NCI-H146 treated with DMSO at 0.1 percent for 48 hours (cell line): ENCODE data around the gene TTC1.
"Not testable (repeated sequence)": the region's sequence is repeated elsewhere in the genome, so short reads cannot be mapped to it uniquely, and the experiment has no call there.

Experiments used
- DNase-seq: peaks from one replicate; lab custom pipeline; 2025; ENCODE audit not compliant: unreplicated experiment; lab: John Stamatoyannopoulos, UW

TTC1 gene

DNA sequence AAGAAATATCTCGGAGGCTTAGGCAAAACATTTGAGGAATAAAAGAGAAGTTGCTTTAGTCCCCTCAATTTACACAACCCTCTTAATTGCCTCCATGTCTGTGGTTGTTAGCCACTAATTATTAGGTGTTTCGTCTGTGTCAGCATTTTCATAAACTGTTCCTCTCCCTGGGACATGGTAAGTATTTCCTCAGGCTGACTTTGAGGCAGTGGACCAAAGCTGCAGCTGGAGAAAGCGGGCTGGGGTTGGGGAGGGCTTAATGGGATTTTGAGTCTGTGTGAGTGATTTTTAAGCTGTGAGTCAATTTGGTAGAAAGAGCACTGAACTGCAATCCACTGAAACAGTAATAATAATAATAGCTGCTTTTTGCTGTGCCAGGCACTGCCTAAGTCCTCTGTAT lies 13.0 kb upstream of the TTC1 start:
- no peak for DNase-seq

DNA sequence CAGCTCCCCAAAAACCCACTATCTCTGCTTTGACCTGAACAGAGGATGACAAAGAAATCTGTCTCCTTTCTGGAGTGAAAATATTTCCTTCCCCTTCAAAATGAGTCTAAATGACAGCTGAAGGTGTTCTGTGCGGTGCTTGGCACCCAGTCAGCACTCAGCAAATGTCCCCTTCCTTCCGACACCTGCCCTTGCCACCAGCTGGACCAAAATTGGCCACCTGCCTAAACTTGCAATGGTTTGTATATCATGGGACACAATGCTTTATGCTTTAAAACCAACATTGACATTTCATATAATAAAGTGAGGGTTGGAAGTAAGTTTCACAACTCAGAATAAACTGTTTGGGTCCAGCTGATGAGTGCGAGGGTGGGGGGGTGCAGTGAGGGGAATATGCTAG lies 7.5 kb upstream of the TTC1 start:
- DNase-seq, result no peak

DNA sequence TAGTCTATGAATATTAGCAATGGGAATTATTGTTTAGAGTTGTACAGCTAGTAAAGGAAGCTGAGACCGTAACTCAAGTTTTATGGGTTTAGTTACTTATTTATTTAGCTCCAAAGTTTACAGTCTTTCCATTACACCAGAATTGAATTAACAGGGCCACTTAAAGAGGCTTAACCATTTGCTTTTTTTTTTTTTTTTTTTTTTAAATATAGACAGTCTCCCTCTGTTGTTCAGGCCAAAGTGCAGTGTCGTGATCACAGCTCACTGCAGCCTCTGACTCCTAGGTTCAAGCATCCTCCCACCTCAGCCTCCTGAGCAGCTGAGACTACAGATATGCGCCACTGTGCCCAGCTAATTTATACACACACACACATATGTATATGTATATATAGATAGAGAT lies 1.4 kb upstream of the TTC1 start:
- no peak for DNase-seq

DNA sequence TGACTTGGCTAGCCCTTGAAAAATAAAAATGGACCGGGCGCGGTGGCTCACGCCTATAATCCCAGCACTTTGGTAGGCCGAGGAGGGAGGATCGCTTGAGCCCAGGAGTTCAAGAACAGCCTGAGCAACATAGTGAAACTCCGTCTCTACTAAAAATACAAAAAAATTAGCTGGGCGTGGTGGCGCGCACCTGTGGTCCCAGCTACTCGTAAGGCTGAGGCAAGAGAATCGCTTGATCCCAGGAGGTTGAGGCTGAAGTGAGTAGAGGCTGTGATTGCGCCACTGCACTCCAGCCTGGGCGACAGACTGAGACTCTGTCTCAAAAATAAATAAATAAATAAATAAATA lies 436 bp upstream of the TTC1 start:
- DNase-seq, result not testable (repeated sequence)

DNA sequence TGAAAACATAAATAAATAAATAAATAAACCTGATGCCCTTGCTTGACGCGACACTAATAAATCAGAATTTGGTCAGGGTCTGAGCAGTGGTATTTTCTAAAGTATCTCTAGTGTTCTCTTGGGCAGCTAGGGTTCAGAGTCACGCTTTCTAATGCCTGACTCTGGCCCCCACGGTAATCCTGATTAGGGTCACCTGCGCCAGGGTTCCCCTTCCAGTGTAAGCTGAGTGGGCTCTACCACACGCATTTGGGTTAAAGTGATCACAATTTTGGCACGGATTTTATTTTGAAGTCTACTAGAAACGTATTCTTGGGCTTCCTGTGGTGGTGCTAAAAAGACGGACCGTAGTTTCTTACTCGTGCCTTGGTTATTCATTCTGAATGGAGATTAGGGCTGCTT lies 651 bp downstream of the TTC1 start:
- DNase-seq, result no peak

DNA sequence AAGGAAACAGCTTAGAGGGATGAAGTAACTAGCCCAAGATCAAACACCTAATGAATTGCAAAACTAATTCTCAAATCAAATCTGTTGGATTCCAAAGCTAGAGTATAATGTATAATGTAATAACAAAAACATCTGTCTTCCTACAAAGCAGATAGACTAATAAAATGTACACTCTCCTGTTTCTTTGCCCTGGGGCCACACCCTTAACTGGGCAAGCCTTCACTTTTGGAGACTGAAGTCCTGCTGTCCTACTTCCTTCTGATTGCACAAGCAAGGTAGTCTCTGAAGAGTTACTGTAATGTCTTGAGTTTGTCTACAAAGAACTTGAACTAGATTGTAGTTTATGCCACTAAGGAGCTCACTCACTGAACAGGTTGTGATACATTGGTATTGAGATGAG lies 2.5 kb downstream of the TTC1 start:
- DNase-seq, result no peak

DNA sequence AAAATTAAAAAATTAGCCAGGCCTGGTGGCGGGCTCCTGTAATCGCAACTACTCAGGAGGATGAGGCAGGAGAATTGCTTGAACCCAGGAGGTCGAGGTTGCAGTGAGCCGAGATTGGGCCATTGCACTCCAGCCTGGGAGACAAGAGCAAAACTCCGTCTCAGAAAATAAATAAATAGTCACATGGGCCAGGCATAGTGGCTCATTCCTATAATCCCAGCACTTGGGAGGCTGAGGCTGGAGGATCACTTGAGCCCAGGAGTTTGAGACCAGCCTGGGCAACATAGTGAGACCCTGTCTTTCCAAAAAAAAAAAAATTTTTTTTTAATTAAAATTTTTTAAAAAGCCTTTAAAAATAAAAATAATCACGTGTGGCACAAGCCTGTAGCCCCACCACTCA lies 5.3 kb downstream of the TTC1 start:
- DNase-seq, result not testable (repeated sequence)

DNA sequence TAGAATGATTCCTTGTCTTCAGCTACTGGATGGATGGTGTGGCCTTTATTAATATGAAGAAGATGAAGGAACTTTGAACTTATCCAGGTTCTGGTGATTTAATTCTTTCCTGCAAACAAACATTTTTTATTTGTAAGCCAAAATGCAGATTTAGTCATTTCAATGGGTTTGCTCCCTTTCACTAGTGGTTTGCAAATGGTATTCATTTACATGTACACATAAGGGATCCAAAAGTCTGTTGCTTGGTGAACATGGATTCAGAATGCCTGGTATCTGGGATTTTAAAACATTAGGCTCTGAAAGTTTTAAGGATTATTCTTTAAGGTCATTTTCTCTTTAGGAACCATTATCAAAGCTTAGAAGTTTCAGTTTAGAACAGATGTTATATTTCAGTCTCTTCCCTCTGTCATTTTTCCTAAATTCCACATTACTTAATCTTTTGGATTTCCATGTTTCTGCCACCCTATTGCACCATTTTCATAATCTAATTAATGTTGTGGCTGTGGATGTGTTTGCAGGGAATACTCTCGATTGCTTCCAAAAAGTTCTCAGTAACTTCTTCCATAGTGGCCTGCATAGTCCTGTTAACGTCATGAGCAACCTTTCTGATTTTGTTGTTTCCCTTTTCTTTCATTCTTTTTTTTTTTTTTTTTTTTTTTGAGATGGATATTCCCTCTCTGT lies 10.1 kb downstream of the TTC1 start:
- DNase-seq, result no peak

DNA sequence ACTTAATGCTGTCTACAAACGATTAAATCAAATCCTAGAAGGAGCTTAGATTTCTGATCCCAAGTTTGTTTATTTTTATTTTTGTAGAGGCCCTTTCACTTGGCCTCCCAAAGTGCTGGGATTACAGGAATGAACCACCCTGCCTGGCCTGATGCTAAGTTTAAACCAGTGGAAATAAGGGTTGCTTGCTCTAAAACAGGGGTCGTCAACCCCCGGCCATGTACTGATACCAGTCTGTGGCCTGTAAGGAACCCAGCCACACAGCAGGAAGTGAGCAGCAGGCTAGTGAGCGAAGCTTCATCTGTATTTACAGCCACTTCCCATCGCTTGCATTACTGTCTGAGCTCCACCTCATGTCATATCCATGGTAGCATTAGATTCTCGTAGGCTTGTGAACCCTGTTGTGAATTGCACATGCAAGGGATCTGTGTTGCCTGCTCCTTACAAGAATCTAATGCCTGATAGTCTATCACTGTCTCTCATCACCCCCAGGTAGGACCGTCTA lies 11.4 kb downstream of the TTC1 start:
- DNase-seq, result no peak

DNA sequence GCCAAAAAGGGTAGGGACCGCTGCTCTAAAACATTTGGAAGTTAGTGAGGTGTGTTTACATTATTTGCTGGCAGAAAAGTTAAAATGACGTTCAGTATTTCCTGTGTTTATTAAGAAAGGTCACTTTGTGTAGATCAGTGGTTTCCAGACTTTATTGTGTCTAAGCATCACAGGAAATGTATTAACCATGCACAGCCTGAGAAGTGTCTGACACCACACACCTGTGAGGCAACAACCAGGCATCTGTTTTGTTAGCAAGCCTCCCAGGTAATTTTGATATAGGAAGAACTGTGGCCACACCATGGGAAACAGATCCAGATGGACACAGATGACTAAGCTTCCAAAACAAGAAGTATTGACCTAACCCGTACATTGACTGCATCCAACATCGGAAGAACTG lies 12.0 kb downstream of the TTC1 start:
- no peak for DNase-seq

DNA sequence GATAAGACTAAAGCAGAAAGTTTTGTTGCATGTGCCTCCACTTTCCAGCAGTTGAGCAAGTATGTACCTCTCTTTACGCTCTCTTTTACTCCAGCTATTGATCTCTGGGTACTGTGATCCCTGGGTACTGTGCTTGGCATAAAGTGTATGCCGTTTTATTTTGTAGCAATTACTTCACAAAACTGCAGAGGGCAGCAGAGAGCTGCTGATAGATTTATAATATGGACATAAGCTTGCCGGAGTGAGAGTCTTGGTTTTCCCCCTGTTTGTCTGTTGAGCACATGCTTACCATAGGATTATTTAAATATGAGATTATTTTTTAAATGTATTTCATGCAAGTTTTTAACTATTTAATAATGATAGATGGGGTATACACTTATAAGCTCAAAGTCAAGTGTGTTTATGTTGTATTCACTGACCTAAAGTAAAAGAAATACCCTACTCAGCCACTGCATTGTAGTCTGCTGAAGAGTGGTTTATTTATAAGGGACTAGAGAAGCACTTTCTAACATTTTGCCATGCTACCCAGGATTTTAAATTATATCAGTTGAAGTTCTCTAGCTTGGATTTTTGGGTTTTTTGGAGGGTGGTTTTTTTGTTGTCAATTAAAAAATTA lies 13.0 kb downstream of the TTC1 start:
- DNase-seq, result peak; percentile 36

DNA sequence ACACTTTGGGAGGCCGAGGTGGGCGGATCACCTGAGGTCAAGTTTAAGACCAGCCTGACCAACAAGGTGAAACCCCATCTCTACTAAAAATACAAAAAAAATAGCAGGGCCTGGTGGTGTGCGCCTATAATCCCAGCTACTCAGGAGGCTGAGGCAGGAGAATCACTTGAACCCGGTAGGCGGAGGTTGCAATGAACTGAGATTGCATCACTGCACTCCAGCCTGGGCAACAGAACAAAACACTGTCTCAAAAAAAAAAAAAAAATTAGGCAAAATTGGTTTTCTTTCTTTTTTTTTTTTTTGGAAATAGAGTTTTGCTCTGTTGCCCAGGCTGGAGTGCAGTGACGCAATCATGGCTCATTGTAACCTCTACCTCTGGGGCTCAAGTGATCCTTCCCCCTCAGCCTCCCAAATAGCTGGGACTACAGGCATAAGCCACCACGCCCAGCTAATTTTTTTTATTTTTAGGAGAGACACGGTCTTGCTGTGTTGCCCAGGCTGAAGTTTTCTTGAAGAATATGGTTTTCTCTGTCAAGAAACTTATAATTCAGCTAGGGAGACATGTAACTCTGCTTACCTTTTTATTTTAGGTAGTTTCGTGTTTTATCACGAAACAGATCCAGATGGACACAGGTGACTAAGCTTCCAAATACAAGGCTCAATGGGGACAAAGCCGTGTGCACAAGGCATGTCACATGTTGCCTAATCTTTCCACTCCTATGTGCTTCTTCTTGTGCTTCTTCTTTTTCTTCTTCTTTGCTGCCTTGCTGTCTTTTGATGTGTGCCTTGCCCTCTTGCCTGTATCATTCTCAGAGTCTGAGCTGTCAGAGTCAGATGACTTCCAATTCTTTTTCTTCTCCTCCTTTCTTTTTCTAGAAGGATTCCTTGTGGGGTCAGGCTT lies 14.3 kb downstream of the TTC1 start:
- DNase-seq, result no peak

DNA sequence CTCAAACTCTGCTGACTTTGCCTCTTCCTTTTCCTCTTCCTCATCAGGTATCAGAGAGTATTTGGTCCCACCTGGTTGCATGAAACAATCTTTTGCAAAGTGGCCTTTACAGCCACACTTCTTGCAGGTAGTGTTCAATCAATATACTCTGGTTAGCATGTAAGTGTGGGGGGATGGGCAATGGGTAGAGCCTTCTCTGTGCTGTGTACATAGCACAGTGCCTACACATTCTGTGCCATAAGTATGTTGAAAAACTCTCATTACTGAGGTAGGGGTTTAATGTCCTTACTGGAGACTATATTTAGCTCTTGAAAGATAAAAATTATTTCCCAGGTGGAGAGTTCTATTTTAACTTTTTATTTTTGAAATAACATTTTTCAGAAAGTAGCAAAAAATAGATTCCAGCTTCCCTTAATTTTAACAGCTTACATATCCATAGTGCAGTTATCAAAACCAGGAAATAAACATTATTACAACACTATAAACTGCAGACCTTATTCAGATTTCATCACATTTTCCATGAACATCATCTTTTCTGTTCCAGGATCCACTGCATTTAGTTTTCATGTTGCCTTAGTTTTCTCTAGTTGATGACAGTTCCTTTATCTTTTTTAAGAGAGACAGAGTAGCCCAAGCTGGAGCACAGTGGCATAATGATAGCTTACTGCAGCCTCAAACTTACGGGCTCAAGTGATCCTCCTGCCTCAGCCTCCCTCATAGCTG lies 15.1 kb downstream of the TTC1 start:
- no peak for DNase-seq

DNA sequence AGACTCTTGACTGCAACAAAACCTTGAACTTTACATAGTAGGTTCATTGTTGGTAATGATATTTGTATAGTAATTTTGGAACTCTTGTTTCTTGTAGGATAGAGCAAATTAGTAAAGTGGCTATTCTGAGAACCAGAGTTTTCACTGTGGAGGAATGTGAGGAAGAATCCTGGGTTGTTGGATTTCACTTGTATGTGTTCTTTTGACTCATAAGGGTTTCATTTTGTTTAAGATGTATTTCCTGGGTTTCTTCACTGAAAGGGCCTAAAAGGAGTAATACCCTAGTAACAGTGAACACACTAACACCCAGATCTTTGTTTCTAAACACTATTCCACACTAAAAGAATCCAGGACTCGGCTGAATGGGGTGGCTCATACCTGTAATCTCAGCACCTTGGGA lies 20.1 kb downstream of the TTC1 start:
- no peak for DNase-seq

DNA sequence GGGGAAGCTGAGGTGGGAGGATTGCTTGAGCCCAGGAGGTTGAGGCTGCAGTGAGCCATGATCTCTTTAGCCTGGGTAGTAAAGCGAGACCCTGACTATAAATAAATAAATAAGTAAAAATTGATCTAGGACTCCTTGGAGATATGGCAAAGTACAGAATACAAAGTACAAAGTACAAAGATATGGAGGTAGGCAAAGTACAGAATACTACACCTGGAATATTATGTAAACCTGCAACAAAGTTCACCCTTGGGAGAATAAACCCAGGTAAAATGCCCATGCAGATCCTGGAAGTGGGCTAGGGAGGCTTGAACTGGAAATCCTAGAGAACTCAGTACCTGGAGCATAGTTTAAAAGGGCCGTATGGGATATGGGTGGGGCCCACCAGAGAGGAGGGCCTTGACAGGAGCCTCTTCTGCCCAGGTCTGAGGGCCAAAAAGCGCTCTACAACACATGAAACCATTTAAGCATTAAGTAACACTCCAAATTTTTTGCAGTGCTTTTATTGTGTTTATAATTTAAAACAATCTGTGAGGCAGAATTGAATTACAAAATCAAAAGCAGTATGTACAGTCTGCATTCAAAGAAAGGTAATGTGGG lies 20.7 kb downstream of the TTC1 start:
- DNase-seq, result no peak

DNA sequence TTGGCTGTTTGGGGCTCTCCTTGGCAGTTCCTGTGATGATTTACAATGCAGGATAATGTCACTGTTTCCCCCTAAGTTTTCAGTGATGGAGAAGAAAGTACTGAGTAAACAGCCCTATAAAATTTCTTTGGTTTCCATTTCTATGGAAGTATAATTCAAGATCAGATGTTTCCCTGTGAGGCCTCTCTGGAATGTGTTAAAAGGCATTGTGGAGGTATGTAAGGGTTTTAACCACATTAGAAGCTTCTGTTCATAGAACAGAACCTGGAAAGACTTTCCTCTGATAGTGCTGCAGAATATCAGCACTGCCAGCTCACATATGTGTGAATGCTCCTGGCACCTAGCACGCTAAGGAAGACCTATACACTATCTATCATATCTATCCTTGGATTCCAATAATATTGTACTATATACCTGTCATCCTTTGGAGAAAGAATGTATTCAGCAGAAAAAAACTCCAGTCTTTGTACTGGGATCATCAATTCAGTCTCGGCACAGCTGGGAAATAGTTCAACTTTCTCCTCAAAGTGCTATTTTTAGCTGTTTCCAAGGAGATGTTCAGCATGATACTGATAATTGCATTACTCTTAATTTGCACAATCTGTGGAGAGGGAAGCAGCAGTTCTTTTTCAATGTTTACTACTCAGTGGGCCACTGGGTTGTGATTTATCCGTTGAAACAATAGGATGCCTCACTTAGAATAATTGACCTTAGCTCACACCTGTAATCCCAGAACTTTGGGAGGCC lies 21.9 kb downstream of the TTC1 start:
- DNase-seq, result peak; percentile 16

DNA sequence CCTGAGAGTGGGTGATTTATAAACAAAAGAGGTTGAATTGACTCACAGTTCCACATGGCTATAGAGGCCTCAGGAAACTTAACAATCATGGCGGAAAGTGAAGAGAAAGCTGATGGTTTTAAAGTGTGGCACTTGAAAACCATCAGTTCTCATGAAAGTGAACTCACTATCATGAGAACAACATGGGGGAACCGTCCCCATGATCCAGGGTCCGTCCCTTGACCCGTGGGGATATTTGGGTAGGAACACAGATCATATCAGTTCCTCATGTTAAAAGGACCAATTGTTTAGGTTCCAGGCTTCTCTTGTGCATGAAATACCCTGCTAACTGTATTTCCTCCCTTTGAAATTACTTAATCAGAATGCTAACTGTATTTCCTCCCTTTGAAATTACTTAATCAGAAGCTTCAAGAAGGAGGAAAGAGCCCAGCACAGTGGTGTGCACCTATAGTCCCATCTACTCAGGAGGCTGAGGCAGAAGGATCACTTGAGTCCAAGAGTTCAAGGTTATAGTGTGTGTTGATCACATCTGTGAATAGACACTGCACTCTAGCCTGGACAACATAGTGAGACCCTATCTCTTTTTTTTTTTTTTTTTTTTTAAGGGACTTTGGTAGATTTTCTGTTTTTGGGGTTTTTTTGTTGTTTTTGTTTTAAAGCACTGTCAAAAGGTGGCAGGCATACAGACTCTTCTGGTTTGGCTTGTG lies 24.8 kb downstream of the TTC1 start:
- no peak for DNase-seq

DNA sequence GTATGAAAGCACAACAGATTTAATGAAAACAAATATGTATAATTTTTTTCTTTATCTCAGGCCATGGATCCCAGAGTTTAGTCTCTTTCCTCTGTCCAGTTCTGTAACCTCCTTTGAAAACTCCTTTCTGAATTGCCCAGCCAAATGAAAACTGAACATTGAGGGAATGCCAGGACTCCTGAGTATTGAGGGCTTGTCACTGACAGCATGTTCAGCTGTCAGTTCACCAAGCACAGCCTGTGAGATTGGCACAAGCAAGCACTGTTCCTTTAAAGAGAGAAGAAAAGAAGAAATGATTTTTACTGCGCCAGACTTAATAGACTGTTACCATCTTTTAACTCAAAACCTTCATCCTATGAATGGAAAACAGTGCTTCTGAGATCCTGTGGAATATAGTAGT lies 27.3 kb downstream of the TTC1 start:
- no peak for DNase-seq

DNA sequence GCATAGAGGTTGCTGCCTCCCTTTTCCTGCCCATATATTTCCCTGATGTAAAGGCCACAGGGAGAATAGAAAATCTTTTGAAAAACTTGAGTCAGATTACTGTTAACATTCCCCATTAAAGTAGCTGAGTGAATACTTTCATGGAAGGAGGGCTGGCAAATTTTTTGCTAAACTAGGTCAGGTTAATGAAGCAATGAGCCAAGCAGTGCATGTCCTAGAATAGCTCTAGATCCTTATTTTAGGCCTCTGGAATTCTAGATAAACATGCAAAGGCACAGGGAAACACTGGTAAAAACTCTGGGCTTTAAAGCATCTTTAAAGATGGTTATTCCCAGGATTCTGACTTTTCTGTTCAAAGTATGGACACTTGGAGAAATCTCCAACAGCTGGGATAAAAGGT lies 27.9 kb downstream of the TTC1 start:
- DNase-seq, result no peak
